WTC11 (cell line): ENCODE results near the gene GRM5.

Experiments
- CREB1 ChIP-seq: sonication (generic); formaldehyde crosslinking; IDR thresholded peaks from 2 replicates; pipeline ENCODE4 v1.8.0; 2023; ENCODE audit warnings: mild to moderate bottlenecking, missing genetic modification reagents
- ESRRA ChIP-seq: sonication (generic); formaldehyde crosslinking; IDR thresholded peaks from 2 replicates; pipeline ENCODE4 v1.8.1; 2022; ENCODE audit warnings: mild to moderate bottlenecking, missing genetic modification reagents, borderline replicate concordance
- JUN ChIP-seq: sonication (generic); formaldehyde crosslinking; IDR thresholded peaks from 2 replicates; pipeline ENCODE4 v1.8.0; 2023; ENCODE audit warnings: mild to moderate bottlenecking, missing genetic modification reagents
- TF ChIP-seq, protein P1 (sequence below): sonication (generic); formaldehyde crosslinking; IDR thresholded peaks from 2 replicates; pipeline ENCODE4 v1.8.1; 2023; ENCODE audit warnings: mild to moderate bottlenecking, missing genetic modification reagents, moderate library complexity
- TF ChIP-seq, protein P2 (sequence below): sonication (generic); formaldehyde crosslinking; IDR thresholded peaks from 2 replicates; pipeline ENCODE4 v1.8.0; 2022; ENCODE audit warnings: mild to moderate bottlenecking, missing genetic modification reagents
- TF ChIP-seq, protein P3 (sequence below): sonication (generic); formaldehyde crosslinking; IDR thresholded peaks from 2 replicates; pipeline ENCODE4 v1.8.0; 2023; ENCODE audit warnings: mild to moderate bottlenecking, missing genetic modification reagents
- TF ChIP-seq, protein P4 (sequence below): sonication (generic); formaldehyde crosslinking; IDR thresholded peaks from 2 replicates; pipeline ENCODE4 v1.8.0; 2022; ENCODE audit warnings: mild to moderate bottlenecking, missing genetic modification reagents
- TF ChIP-seq, protein P5 (sequence below): fragments of 200-600 bp; IDR thresholded peaks from 2 replicates; pipeline ENCODE4 v1.8.0; 2022; ENCODE audit warnings: antibody characterized with exemption

DNA sequence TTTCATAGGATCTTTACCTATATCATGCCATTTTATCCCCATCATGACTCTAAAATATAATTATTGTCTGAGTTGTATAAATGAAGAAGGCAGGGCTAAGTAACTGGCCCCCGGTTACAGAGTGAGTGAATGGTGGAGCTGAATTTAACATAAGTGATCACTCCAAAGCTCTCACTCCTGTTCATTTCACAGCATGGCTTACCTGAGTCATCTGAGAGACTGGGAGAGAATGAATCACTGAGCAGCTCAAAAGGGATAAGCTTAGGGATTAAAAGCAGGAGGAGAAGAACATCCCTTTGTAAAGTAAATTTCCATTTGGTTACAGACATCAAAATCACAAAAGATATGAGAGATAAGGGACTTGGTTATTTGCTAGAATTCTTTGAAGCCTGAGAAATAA lies 434.3 kb downstream of the GRM5 start:
- TF ChIP-seq, protein P1, sequence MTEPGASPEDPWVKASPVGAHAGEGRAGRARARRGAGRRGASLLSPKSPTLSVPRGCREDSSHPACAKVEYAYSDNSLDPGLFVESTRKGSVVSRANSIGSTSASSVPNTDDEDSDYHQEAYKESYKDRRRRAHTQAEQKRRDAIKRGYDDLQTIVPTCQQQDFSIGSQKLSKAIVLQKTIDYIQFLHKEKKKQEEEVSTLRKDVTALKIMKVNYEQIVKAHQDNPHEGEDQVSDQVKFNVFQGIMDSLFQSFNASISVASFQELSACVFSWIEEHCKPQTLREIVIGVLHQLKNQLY: no peak
- TF ChIP-seq, protein P2, sequence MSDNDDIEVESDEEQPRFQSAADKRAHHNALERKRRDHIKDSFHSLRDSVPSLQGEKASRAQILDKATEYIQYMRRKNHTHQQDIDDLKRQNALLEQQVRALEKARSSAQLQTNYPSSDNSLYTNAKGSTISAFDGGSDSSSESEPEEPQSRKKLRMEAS (CRISPR knock-in tag): no peak
- TF ChIP-seq, protein P3, sequence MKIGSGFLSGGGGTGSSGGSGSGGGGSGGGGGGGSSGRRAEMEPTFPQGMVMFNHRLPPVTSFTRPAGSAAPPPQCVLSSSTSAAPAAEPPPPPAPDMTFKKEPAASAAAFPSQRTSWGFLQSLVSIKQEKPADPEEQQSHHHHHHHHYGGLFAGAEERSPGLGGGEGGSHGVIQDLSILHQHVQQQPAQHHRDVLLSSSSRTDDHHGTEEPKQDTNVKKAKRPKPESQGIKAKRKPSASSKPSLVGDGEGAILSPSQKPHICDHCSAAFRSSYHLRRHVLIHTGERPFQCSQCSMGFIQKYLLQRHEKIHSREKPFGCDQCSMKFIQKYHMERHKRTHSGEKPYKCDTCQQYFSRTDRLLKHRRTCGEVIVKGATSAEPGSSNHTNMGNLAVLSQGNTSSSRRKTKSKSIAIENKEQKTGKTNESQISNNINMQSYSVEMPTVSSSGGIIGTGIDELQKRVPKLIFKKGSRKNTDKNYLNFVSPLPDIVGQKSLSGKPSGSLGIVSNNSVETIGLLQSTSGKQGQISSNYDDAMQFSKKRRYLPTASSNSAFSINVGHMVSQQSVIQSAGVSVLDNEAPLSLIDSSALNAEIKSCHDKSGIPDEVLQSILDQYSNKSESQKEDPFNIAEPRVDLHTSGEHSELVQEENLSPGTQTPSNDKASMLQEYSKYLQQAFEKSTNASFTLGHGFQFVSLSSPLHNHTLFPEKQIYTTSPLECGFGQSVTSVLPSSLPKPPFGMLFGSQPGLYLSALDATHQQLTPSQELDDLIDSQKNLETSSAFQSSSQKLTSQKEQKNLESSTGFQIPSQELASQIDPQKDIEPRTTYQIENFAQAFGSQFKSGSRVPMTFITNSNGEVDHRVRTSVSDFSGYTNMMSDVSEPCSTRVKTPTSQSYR (CRISPR knock-in tag): no peak
- TF ChIP-seq CREB1 (CRISPR knock-in tag) (no peak), ESRRA (CRISPR knock-in tag) (no peak), JUN (no peak)
- TF ChIP-seq, protein P4, sequence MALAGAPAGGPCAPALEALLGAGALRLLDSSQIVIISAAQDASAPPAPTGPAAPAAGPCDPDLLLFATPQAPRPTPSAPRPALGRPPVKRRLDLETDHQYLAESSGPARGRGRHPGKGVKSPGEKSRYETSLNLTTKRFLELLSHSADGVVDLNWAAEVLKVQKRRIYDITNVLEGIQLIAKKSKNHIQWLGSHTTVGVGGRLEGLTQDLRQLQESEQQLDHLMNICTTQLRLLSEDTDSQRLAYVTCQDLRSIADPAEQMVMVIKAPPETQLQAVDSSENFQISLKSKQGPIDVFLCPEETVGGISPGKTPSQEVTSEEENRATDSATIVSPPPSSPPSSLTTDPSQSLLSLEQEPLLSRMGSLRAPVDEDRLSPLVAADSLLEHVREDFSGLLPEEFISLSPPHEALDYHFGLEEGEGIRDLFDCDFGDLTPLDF (CRISPR knock-in tag): no peak
- TF ChIP-seq, protein P5, sequence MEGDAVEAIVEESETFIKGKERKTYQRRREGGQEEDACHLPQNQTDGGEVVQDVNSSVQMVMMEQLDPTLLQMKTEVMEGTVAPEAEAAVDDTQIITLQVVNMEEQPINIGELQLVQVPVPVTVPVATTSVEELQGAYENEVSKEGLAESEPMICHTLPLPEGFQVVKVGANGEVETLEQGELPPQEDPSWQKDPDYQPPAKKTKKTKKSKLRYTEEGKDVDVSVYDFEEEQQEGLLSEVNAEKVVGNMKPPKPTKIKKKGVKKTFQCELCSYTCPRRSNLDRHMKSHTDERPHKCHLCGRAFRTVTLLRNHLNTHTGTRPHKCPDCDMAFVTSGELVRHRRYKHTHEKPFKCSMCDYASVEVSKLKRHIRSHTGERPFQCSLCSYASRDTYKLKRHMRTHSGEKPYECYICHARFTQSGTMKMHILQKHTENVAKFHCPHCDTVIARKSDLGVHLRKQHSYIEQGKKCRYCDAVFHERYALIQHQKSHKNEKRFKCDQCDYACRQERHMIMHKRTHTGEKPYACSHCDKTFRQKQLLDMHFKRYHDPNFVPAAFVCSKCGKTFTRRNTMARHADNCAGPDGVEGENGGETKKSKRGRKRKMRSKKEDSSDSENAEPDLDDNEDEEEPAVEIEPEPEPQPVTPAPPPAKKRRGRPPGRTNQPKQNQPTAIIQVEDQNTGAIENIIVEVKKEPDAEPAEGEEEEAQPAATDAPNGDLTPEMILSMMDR: no peak
